ENCODE data around the gene ORM2. TPM values are rescaled to one million over a fixed set of nuclear protein-coding genes. Genes with fewer than 3 reads are reported as not detected.

The ORM2 gene
- total RNA-seq, 2 donors from 2014 or later: not detected

GRCh38 chr9:114309096-114309495, 20.6 kb upstream of the ORM2 start:
- no peak for ATAC-seq

GRCh38 chr9:114310471-114311450, 18.9 kb upstream of the ORM2 start:
- no peaks in the 10 kb centered on the region for H3K27me3 ChIP-seq
- peaks cover 12% of the 10 kb centered on the region for H3K4me1 ChIP-seq
- no peaks in the 10 kb centered on the region for H3K9me3 ChIP-seq
- intact Hi-C loops (cut with DNase I): no loop called here
- ATAC-seq (no peak), DNase-seq (peak in 3 of 4 donors; percentile 0 to 5 (median 4))
- WGBS, 2 donors: 84 to 86% methylated on average over 22 of the region's 22 CpGs
- no peak overlapping the region for H3K4me3 ChIP-seq
- no peak overlapping the region for H3K27ac ChIP-seq
- TF ChIP-seq, protein P1, sequence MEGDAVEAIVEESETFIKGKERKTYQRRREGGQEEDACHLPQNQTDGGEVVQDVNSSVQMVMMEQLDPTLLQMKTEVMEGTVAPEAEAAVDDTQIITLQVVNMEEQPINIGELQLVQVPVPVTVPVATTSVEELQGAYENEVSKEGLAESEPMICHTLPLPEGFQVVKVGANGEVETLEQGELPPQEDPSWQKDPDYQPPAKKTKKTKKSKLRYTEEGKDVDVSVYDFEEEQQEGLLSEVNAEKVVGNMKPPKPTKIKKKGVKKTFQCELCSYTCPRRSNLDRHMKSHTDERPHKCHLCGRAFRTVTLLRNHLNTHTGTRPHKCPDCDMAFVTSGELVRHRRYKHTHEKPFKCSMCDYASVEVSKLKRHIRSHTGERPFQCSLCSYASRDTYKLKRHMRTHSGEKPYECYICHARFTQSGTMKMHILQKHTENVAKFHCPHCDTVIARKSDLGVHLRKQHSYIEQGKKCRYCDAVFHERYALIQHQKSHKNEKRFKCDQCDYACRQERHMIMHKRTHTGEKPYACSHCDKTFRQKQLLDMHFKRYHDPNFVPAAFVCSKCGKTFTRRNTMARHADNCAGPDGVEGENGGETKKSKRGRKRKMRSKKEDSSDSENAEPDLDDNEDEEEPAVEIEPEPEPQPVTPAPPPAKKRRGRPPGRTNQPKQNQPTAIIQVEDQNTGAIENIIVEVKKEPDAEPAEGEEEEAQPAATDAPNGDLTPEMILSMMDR (IDR thresholded peaks at IDR 0.05): no peak
- TF ChIP-seq POLR2A (IDR thresholded peaks at IDR 0.05): no peak
- no peaks in the 10 kb centered on the region for H3K36me3 ChIP-seq (replicated peaks in 1 of 2; ENCODE audit: insufficient read depth in 1 of 2, low read depth in 2 of 2)

More at GRCh38 chr9:114309096-114309495, 20.6 kb upstream of the ORM2 start:
- Histone ChIP-seq H3K4me3 (no peak overlapping the region), H3K4me1 (no peaks in the 10 kb centered on the region), H3K9me3 (no peaks in the 10 kb centered on the region), H3K27me3 (no peaks in the 10 kb centered on the region), H3K27ac (no peak overlapping the region), H3K36me3 (replicated peaks in 1 of 2; ENCODE audit: insufficient read depth in 1 of 2, low read depth in 2 of 2) (no peaks in the 10 kb centered on the region)
- intact Hi-C loops (cut with DNase I): no loop called here
- TF ChIP-seq, protein P1 (IDR thresholded peaks at IDR 0.05): no peak
- TF ChIP-seq POLR2A (IDR thresholded peaks at IDR 0.05): no peak
- WGBS, 2 donors: 88 to 90% methylated on average over 13 of the region's 13 CpGs
- DNase-seq: peak in 2 of 4 donors; percentile 7 to 10

GRCh38 chr9:114311571-114312512, 17.8 kb upstream of the ORM2 start:
- H3K9me3 ChIP-seq: no peaks in the 10 kb centered on the region
- H3K27me3 ChIP-seq: no peaks in the 10 kb centered on the region
- H3K4me3 ChIP-seq: no peak overlapping the region
- peaks cover 12% of the 10 kb centered on the region for H3K4me1 ChIP-seq
- ATAC-seq: no peak
- no peak for TF ChIP-seq POLR2A (IDR thresholded peaks at IDR 0.05)
- TF ChIP-seq, protein P1 (IDR thresholded peaks at IDR 0.05): no peak
- no peaks in the 10 kb centered on the region for H3K36me3 ChIP-seq (replicated peaks in 1 of 2; ENCODE audit: insufficient read depth in 1 of 2, low read depth in 2 of 2)
- peak in 3 of 4 donors; percentile 1 to 7 (median 2) for DNase-seq
- intact Hi-C loops (cut with DNase I): no loop called here
- 91% methylated on average over 28 of the region's 28 CpGs for WGBS, 2 donors
- no peak overlapping the region for H3K27ac ChIP-seq

DNA sequence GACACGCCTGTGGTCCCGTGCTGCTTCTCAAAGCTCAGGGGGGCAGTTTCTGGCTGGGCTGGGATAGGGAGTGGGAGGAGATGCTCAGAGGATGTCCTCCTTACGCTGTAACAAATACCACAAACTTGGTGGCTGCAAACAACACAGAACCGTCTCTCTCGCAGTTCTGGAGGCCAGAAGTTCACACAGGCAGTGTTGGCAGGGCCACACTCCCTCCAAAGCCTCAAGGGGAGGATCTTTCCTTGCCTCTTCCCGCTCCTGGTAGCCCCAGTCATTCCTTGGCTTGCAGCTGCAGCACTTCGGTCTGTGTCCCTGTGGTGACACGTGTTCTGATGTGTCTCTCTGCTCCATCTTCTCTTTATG, 17.2 kb upstream of the ORM2 start:
- Histone ChIP-seq H3K4me1 (peaks cover 12% of the 10 kb centered on the region), H3K4me3 (no peak overlapping the region), H3K27me3 (no peaks in the 10 kb centered on the region), H3K27ac (no peak overlapping the region), H3K9me3 (no peaks in the 10 kb centered on the region), H3K36me3 (replicated peaks in 1 of 2; ENCODE audit: insufficient read depth in 1 of 2, low read depth in 2 of 2) (no peaks in the 10 kb centered on the region)
- TF ChIP-seq, protein P1 (IDR thresholded peaks at IDR 0.05): no peak
- no peak for TF ChIP-seq POLR2A (IDR thresholded peaks at IDR 0.05)
- 69 to 84% methylated on average over 8 of the region's 8 CpGs for WGBS, 2 donors
- ATAC-seq (no peak), DNase-seq (peak in 3 of 4 donors; percentile 1 to 3 (median 3))
- intact Hi-C loops (cut with DNase I): no loop called here
